ENCODE results near the gene DHFR.
A peak's percentile ranks its signal among the peaks of the same experiment; 100 is the strongest.
"Not testable (repeated sequence)": the region's sequence is repeated elsewhere in the genome, so short reads cannot be mapped to it uniquely, and the experiment has no call there.

DHFR gene

DNA sequence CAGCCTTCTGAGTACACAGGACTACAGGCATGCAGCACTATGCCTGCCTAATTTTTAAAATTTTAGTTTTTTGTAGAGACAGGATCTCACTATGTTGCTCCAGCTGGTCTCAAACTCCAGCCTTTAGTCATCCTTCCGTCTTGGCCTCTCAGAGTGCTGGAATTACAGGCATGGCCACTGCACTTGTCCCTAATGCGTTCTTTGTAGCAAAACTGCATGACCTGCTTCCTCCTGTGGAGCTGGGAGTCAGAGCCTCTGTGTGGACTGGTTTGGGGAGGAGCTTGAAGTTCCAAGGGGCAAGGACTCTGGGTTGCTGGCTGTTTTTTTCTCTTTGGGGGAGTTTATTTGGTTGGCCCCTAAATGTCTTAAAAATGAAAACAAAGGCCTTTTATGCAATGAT lies 62.0 kb downstream of the DHFR start:
- DNase-seq (ENCODE audit: low spot score), result no peak

DNA sequence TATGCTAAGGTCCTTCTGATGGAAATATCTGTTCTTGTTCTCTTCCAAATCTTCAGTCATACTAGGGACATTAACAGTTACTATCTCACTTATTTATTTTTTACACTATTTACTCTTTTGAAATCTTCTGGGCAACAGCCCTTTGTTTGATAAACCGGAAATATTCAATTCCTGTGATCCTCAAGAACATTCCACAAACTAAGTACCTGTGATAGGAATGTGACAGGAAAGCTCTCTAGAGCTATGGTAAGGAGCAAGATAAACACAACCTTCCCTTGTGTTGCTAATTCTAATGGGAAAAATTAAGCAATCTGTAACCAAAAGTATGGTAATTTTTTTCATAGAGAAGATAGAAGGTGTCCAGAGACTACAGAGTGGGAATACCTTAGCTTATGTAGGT lies 62.7 kb downstream of the DHFR start:
- DNase-seq (ENCODE audit: low spot score), result no peak

DNA sequence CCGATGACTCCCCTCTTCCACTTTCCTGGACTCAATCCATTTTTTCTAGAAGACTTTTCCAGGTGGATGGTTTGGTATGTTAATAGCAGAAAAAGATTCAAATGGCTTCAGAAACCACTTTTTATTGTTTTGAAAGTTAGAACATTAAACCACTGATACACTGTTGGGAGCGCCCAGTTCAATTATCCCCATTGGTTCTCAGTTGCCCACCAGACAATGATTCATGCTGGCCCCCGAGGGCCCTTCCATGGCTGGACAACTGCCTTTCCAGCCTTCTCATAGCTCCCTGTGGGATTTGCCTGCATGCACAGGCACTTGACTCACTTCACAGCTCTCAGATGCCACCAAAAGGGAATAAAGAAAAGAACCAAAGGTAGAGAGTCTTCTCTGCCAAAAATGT lies 63.4 kb downstream of the DHFR start:
- no peak for DNase-seq (ENCODE audit: low spot score)

DNA sequence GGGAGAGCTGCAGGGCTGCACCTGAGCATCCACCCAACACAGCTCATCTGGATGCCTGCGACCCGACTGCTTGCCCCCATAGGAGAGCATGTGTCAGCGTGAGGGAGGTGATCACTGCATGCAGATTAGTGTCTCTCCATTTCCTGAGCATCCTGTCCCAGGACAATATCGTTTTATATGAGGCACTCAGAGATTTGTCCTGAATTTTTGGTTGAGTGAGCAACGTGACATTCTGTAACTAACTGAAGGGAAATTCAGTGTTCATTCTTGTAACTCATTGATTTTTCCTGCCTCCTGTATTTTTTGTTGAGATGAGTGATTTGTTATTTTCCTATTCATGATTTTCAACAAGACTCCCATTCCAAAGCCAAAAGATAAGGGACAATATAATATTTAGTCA lies 64.0 kb downstream of the DHFR start:
- no peak for DNase-seq (ENCODE audit: low spot score)

DNA sequence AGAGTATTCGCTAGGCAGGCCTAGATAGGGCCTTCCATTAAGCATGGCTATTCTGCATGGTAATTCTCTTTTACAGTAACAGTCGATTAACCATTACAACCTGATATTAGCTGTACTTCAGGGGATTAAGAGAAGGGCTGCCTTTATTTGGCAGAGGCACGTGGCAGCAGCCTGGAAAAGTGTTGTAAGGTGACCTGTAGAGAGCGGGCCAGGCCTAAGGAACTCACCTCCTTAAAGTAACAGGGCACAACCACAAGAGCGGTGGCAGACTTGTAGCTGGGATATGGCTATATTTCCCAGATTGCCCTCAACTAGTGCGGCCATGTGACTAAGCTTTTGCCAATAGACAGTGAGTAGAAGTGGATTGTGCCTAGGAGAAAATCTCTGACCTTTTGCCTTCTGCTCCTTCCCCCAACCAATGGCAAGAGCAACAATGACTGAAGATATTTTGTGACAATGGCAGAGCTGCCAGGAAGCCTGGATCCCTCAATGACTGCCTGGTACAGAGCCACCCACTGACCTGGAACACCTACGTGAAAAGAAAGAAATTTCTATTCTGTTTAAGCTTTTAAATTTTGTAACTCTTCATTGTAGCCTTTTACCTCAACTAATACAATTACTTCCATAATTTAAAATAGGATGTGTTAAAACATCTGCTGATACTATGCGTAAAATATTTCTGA lies 65.8 kb downstream of the DHFR start:
- DNase-seq (ENCODE audit: low spot score), result no peak

DNA sequence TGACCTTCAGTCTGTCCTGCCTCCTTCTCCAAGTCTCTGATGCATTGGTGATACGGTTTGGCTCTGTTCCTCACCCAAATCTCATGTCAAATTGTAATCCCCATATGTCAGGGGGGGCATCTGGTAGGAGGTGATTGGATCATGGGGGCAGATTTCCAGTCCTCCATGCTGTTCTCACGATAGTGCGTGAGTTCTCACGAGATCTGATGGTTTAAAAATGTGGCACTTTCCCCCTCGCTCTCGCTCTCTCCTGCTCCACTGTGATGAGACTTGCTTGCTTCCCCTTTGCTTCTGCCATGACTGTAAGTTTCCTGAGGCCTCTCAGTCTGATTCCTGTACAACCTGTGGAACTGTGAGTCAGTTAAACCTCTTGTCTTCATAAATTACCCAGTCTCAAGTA lies 70.0 kb downstream of the DHFR start:
- DNase-seq (ENCODE audit: low spot score), result no peak

DNA sequence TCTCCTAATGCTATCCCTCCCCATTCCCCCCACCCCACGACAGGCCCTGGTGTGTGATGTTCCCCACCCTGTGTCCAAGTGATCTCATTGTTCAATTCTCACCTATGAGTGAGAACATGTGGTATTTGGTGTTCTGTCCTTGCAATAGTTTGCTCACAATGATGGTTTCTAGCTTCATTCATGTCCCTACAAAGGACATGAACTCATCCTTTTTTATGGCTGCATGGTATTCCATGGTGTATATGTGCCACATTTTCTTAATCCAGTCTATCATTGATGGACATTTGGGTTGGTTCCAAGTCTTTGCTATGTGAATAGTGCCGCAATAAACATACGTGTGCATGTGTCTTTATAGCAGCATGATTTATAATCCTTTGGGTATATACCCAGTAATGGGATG lies 74.5 kb downstream of the DHFR start:
- DNase-seq (ENCODE audit: low spot score), result not testable (repeated sequence)

DNA sequence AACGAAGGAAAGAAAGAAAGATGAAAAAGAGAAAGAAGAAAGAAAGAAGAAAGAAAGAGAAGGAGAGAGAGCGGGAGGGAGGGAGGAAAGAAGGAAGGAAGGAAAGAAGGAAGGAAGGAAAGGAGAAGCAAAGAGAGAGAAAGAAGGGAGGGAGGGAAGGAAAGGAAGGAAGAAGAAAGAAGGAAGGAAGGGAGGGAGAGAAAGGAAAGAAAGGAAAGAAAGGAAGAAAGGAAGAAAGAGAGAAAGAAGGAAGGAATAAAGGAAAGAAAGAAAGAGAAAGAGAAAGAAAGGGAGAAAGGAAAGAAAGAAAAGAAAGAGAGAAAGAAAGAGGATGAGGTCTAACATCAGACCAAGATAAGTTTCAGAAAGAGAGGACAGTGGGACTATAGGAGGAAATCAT lies 75.7 kb downstream of the DHFR start:
- no peak for DNase-seq (ENCODE audit: low spot score)

DNA sequence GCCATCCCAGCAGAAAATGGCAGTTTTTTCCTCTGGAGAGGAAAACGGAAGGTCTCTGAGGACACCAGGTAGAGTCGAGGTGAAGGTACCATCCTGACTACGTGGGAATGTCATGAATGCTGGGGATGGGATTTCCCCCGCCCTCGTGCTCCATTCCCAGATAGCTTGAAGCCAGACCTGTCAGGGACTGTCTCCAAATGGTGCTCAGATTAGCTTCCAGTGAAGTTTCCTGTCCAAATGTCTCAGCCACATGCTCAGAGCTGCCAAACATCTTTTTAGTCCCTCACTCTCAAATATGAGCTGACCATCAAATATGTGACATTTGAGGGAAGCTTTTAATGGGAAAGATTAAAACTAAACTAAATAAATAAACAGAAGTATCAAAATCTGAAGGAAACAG lies 77.1 kb downstream of the DHFR start:
- DNase-seq (ENCODE audit: low spot score), result no peak

DNA sequence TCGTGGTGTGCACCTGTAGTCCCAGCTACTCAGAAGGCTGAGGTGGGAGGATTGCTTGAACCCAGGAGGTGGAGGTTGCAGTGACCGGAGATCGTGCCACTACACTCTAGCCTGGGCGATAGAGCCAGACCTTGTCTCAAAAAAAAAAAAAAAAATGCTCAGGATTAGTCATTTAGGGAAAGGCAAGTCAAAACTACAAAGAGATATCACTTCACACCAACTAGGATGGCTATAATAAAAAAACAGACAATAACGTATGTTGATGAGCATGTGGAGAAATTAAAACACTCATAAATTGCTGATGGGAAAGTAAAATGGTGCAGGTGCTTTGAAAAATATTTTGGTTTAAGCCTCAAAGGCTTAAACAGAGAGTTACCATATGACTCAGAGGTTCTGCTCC lies 78.4 kb downstream of the DHFR start:
- DNase-seq (ENCODE audit: low spot score), result peak; percentile 28

Data from activated CD4-positive, alpha-beta T cell treated with anti-CD3 and anti-CD28 coated beads, Interleukin-2, Interleukin-4, amounts not matched to agents 100 ng/mL and 50 ng/mL, durations not matched to agents 16 hours and 8 hours (primary cell).